GM19025 (cell line): ENCODE measurements around the gene TEX261.
A peak's percentile ranks its signal among the peaks of the same experiment; 100 is the strongest.

Experiments
- ATAC-seq: cut with Tn5 transposase; IDR thresholded peaks from one replicate; pipeline ENCODE4 v1.9.1; 2021; ENCODE audit warnings: mild to moderate bottlenecking, low read depth, moderate library complexity; ENCODE audit not compliant: unreplicated experiment

The TEX261 gene

DNA sequence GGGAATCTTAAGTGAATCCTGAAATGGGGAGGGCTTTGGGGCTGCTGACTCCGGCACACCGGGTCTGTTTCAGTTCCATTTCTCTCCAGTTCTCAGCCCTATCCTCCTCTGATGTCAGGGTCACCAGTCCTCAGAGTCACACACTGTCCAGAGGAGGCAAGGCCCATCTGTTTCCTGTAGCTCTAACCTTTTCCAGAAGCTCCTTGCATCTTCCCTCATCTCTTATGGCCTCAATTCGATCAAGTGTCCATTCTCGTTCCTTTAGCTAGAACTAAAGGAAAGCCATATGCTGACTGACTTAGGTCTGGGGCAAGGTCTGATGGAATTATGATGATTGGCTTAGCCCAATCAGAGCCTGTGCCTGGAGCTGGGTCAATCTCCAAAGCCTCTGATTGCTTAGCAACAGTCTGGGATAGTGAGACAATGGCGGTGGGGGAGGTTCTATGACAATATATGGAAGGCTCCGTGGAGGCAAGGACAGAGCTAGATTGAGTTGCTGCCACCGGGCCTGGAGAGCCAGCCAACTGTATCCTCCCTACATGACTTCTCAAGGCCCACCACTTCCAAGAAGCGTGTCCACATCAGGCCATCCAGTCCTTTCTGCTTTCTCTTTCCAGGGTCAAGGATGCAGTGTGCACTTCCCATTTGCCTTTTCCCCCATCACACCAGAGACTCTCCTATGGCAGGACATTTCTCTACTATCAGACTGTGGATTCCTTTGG lies 11.0 kb downstream of the TEX261 start:
- ATAC-seq, result no peak

DNA sequence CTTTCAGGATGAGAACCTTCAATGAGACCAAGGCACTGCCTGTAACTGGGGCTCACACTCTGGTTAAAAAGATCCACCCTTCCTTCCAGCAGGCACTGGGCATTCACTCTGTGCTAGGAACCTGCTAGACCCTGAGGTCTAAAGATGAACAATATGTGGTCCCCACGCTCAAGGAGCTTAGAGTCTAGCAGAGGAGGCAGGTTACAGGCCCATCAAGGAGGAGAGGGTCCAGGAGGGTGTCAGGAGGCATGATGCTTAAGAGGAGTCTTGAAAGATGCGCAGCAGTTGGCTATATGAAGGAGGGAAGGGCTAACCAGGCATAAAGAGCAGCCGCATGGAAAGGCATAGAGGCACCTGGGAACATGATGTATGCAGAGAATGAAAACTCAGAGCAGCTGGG lies 11.7 kb downstream of the TEX261 start:
- ATAC-seq, result no peak

DNA sequence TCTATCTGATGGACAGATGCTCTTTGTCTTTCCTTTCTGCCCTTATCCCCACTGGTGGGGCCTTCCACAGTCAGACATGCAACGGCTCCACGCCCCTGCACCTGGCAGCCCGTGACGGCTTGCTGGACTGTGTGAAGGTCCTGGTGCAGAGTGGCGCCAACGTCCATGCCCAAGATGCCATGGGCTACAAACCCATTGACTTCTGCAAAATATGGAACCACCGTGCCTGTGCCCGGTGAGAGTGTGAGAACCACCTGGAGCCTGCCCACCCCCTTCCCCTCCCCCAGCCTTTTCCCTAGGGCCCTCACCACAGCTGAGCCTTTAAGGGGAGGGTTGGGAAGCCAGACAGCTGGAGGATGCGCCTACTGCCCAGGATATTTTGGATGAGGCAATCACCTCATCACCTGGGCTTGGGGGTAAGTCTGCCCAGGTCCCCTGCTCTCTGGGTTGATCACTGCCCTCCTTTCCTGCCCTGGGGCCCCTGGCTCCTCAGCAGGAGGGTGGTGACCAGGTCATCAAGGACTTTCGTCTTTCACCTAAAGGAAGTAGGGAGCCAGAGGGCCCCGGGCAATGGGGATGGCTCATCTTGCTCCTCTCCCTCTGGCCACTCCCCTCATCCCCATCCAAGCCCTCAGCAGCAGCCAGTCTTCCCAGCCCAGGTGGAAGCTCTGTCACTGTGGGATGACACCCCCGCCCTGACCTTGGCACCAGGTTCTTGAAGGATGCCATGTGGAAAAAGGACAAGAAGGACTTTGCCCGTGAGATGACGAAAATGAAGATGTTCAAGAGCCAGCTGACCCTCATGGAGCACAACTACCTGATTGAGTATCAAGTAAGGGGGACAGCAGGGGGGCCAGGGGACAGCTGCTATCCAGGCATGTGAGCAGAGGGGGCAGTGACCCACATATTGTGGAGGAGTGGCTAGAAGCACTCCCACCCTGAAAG lies 12.5 kb downstream of the TEX261 start:
- ATAC-seq, result no peak

DNA sequence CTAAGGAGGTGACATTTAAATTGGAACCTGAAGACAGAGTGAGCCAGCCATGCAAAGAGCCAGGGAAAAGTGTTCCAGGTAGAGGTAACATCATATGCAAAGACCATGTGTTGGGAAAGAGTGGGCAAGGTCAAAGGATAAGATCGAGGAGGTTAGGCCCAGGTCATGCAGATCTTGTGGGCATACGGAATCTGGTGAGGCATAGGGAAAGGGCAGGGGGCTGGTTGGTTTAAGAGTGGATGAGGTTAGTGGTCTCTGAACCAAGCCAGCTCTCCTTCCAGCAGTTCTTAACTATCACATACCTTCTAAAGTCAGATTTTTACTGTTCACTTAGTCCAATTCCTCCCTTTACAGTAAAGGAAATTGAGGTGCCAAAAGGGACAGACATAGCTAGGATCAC lies 13.3 kb downstream of the TEX261 start:
- no peak for ATAC-seq

DNA sequence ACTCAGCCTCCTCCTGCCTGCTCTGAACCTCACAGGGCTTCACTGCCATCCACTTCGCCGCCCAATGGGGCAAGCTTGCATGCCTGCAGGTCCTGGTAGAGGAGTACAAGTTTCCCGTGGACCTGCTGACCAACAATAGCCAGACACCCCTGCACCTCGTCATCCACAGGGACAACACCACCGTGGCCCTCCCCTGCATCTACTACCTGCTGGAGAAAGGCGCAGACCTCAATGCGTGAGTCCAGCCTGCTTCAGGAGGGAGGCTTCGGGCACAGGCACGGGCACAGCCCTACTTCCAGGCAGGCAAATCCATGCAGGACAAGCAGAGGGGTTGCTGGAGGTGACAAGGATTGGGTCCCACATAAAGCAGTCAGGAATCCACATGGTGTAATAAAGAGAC lies 15.0 kb downstream of the TEX261 start:
- ATAC-seq, result no peak

DNA sequence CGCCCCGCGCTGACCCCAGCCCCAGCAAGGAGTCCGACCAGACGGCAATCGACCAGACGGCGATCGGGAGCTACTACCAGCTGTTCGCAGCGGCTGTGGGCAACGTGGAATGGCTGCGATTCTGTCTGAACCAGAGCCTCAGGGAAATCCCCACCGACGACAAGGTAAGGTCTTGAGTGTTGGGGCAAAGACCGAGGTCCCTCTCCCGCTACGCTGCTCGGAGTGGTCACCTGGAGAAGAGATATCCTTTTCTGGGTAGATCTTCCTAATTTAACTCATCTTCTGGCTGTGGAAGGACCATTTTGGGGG lies 15.5 kb downstream of the TEX261 start:
- ATAC-seq, result no peak

DNA sequence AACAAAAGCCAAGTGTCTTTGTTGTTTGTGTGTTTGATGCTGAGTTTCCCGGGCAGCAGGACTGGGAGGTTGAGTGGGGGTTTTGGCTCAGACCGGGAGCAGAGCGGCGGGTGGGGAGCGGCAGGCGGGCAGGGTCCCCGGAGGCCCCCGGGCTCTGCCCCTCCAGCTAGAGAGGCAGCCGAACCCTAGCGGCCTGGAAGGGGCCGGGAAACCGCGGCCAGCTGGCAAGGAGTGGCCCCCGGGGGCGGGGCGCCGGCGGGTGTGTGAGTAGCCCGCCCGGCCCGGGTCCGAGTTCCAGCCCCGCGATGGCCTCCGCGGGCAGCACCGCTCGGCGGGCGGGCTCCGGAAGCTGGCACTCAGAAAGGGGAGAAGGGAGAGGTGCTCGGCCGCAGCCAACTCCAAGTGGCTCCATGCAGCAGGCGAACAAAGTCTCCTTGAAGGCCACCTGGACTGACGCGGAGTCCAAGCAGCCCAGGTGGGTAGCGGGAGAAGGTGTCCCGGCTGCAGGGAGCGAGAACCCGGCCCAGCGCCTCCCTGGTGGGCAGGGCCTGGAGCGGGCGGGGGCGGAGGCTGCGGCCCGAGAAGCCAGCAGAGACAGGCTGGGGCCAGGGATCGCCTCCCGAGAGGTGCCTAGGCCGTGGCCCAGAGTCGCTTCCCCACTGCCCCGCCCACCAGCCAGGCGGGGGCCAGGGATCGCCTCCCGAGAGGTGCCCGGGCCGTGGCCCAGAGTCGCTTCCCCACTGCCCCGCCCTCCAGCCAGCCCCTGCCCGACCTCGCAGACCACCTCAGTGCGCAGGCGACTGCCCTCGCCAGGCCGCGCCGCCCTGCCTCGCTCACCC lies 16.1 kb downstream of the TEX261 start, which contains the start of gene ANKRD53:
ANKRD53 (plus strand) TSS at position 290 of the 839 bp plus-strand sequence; CDS start at position 306, 16 bp downstream.
- no peak for ATAC-seq

DNA sequence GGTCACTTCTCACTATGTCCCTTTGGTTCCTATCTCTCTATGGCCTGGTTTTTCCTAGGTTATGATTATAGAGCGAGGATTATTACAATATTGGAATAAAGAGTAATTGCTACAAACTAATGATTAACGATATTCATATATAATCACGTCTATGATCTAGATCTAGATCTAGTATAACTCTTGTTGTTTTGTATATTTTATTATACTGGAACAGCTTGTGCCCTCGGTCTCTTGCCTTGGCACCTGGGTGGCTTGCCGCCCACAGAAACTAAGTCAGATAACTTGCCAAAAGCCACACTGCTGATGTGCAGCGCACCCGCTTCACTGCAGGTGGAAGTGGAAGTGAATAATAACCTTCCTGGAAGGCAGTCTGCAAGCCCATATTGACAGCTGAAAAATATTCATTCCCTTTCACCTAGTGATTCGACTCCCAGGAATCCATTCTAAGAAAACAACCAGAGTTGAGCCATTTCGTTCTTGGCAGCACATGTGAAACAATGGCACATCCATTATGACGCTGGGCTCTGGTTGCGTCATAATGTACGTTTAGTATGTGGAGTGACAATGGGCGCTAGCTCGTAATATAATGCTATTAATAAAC lies 17.0 kb downstream of the TEX261 start:
- no peak for ATAC-seq

DNA sequence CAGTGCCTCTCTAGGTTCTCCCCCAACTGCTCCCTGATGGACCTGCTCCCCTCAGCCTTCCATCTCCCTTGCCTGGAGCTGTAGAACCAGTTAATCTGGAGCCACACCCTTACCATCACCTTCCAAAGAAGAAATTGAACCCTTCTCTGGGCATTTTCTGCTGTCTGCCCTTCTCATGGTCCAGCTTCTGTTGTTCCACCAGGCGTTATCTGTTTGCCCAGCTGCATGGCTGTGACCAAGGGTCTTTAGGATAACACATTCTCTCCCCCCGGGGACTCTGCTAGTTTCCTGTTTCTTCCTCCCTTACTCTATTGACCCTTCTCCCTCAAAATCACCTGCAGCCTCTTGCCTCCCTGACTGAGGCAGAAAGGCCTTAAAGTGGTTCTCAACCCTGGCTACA lies 19.4 kb downstream of the TEX261 start:
- no peak for ATAC-seq

DNA sequence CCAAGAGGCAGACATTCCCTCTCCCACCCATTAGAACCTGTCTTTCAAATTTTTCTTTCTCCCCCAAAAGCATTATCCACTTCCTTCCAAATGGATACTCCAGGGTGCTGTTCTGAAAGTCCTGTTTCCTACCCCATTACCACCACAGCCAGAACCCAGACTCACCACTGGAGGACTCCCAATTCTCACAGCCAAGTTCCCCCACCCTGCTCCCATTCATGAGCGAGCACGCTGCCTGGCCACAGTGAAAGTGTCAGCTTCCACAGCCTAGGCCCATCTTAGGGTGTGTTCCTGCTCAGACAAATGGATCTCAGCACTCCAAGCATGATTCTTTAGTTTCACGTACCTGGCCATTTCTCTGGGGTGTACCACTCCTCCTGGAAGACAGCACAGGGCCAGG lies 20.1 kb downstream of the TEX261 start:
- no peak for ATAC-seq

DNA sequence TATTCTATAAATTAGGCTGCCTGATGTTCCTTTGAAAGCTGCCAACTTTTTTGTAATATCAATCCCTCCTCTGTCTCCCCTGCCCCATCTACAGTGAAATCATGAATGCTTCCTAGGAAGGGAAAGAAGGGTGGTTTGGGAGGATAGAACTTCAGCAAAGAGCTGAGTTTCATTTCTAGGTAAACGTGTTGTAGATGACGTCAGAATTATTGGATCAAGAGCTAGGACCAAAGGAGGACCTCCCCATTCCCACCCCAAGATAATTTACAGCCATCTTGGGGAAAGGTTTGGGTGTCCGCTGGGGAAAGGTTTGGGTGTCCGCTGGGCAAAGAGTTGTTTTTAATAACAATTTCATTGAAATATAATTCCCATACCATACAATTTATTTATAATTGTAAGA lies 27.5 kb downstream of the TEX261 start:
- no peak for ATAC-seq

DNA sequence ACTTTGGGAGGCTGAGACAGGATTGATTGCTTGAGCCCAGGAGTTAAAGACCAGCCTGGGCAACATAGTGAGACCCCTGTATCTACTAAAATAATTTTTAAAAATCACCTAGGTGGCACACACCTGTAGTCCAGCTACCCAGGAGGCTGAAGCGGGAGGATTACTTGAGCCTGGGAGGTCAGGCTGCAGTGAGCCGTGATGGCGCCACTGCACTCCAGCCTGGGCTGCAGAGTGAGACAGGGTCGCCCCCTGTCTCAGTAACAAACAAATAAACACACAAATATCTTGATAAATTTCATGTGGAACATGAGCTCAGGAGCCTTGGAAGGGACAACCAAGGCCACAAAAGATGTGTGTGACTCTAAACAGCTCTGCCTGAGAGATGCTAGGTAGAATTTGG lies 28.0 kb downstream of the TEX261 start:
- ATAC-seq, result no peak

DNA sequence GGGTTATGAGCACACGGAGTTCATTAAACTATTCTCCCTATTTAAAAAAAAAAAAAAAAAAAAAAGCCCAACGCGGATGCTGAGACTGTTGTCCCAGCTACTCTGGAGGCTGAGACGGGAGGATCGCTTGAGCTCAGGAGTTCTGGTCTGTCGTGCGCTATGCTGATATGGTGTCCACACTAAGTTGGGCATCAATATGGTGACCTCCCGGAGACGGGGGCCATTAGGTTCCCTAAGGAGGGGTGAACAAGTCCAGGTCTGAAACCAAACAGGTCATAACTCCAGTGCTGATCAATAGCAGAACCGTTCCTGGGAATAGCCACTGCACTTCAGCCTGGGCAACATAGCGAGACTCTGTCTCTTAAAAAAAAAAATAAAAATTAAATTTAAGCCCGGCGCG lies 29.2 kb downstream of the TEX261 start:
- no peak for ATAC-seq

DNA sequence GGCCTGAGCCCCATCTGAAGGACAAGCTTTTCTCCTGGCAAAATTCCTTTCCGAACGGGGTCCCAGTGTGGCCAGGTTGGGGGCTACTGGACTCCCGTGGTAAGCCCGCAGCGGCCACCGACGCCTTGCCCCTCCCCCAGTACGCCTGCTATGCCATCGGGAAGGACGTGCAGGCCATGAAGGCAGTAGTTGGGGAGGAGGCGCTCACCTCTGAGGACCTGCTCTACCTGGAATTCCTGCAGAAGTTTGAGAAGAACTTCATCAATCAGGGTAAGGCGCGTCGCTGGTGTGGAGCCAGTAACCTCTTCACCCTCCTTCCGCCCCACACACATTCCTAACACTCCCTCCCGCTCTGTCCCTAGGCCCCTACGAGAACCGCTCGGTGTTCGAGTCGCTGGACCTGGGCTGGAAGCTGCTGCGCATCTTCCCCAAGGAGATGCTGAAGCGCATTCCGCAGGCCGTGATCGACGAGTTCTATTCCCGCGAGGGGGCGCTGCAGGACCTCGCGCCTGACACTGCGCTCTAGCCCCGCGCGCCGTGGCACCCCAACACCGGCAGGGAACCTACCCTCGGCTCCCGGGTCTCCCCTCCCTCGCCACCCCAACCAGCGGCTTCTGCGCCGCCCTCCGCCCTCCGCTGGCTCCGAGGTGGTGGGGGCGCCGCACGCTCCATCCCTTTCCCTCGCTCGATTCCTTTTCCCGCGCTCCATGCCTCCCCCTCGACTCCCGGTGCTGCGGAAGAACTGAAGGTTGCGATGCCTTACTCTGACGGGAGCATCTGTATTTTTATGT lies 29.9 kb downstream of the TEX261 start:
- ATAC-seq, result peak; percentile 80

DNA sequence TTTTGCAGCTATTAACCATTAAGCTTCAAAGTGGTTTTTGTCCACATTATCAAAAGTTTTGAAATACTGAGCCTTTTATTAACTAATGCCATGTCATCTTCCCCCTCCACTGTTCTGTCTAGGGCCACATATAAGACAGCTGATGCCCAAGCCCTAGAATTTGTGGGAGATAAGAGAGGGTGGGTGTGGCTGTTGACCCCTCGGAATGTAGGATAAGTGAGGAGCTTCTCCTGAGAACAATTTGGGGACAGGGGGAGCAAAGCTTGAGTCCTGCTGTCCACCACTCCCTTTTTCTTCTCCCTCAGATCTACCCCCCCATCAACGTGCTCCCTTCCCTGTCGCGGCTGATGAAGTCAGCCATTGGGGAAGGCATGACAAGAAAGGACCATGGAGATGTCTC lies 30.5 kb downstream of the TEX261 start:
- ATAC-seq, result no peak

DNA sequence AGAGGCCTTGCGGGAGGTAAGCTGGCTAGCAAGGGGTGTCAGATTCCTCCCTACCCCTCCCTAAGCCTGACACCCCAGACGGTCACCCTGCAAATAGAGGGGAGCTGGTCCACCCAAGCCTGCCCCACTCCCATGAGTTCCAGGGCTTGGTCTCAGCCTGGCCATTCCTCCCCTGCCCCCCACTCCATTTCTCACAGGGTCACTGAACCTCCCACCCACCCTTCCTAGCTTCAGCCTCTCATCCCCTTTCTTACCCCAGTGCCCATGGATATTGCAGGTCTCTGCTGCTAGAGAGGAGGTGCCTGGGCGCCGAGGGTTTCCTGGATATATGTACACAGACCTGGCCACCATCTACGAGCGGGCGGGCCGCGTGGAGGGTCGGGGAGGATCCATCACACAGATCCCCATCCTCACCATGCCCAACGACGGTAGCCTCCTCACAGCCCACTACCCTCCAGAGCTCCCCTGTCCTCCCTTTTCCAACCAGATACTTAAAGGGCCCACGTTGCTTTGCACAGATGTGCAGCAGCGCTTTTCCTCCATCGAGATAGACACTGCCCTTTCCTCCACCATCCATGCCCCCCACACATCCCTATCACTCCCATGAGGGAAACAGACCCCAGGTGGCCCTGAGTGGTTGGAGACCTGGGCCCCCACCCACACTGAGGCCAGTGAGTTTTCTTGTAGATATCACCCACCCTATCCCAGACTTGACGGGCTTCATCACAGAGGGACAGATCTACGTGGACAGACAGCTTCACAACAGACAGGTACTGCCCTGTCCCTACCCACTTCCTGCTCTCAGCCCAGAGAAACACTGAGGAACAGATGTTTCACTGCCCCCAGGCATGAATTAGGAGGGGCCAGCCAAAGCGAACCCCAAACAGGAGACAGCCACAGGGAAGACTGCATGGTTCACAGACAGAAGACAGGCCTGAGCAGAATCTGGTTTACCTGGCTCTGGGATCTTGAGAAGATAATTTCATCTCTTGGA lies 31.5 kb downstream of the TEX261 start:
- no peak for ATAC-seq

DNA sequence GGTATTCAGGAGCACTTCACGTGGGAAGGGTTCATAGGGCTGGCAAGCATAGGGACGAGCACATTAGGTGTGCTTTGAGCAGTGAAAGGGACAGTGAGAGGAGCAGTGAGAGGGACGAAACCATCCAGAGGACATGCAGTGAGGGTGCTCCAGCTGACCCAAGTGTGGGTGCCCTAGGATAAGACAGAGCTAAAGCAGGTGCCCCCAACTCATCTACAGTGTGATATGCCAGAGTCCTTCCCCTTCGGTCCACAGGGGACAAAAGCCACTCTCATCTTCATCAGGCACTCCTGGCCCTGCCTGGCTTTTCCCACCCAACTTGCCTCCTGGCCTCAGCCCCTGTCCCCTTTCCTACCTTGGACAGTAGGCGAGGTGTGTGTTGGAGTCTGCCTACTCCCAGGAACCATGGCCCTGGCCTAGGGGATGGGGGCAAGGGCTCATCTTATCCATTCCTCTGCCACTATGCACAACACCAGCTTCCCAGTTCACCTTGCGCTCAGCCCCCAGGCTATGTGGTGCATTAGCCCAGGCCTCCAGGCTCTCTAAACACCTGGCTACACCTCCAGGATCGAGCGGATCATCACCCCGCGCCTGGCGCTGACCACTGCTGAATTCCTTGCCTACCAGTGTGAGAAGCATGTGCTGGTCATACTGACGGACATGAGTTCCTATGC lies 32.3 kb downstream of the TEX261 start:
- no peak for ATAC-seq

DNA sequence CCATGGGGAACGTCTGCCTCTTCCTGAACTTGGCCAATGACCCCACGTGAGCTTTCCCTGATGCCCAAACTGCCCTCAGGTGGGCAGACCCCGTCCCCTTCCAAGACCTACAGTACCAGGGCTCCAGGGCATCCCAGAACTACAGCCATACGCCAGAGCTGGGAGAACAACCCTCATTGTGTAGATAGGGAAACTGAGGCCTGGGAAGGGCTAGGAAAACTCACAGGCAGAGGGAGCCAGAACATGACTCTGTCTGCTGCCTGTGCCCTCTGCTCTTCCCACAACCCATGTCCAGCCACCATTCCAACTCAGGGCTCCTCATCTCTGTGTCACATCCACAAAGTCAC lies 33.1 kb downstream of the TEX261 start:
- ATAC-seq, result no peak
